Natural killer cell (primary cell): Measurements from ENCODE around the gene GRID1. TPM values are rescaled to one million over a fixed set of nuclear protein-coding genes. Genes with fewer than 3 reads are reported as not detected.

Experiments
- ATAC-seq, 3 donors: fragments of 150-1000 bp in 2 of 3; fragments of 200-7000 bp in 1 of 3; cut with Tn5 transposase; 1 replicate in 1 of 3; 2 replicates in 2 of 3; pipeline ENCODE4 v1.10.0; 2021; ENCODE audit warnings: mild to moderate bottlenecking in 2 of 3, moderate library complexity in 2 of 3
- DNase-seq, 2 donors: peaks; one replicate each; pipeline versions ENCODE4 v3.0.0 to v3.0.0-alpha.2; 2013 to 2021; ENCODE audit warnings: mixed read lengths in 1 of 2
- H3K27ac ChIP-seq: one replicate; pipeline ENCODE4 v1.5.1; 2013; ENCODE audit warnings: mild to moderate bottlenecking, low read length
- H3K27me3 ChIP-seq: one replicate; pipeline ENCODE4 v1.6.1; 2013; ENCODE audit warnings: low read length; ENCODE audit not compliant: control insufficient read depth, insufficient read depth
- H3K36me3 ChIP-seq: one replicate; pipeline ENCODE4 v1.6.1; 2013; ENCODE audit warnings: low read length; ENCODE audit not compliant: control insufficient read depth, insufficient read depth
- H3K4me1 ChIP-seq: one replicate; pipeline ENCODE4 v1.6.1; 2013; ENCODE audit warnings: low read length; ENCODE audit not compliant: control insufficient read depth, insufficient read depth
- H3K4me3 ChIP-seq: one replicate; pipeline ENCODE4 v1.5.1; 2013; ENCODE audit warnings: low read length
- H3K9me3 ChIP-seq: one replicate; pipeline ENCODE4 v1.6.1; 2013; ENCODE audit warnings: low read length; ENCODE audit not compliant: control insufficient read depth, insufficient read depth
- H3K27ac Mint-ChIP-seq, 2 donors: one replicate each; pipeline ENCODE4 v1.8.0; 2022; ENCODE audit warnings: mild to moderate bottlenecking in 2 of 2, mixed read lengths in 2 of 2, moderate library complexity in 1 of 2
- H3K27me3 Mint-ChIP-seq, 2 donors: one replicate each; pipeline ENCODE4 v1.8.0; 2022; ENCODE audit warnings: low read depth in 2 of 2, mixed read lengths in 2 of 2
- H3K36me3 Mint-ChIP-seq: one replicate; pipeline ENCODE4 v1.8.0; 2022; ENCODE audit warnings: mixed read lengths
- H3K4me1 Mint-ChIP-seq, 2 donors: one replicate each; pipeline ENCODE4 v1.8.0; 2022; ENCODE audit warnings: mixed read lengths in 2 of 2
- H3K4me3 Mint-ChIP-seq: one replicate; pipeline ENCODE4 v1.8.0; 2022; ENCODE audit warnings: mild to moderate bottlenecking, moderate library complexity, mixed read lengths
- H3K9me3 Mint-ChIP-seq, 2 donors: one replicate each; pipeline ENCODE4 v1.8.0; 2022; ENCODE audit warnings: mixed read lengths in 2 of 2
- CTCF ChIP-seq: fragments of 200-600 bp; IDR thresholded peaks from one replicate; pipeline ENCODE4 v1.8.0; 2022; ENCODE audit warnings: antibody characterized with exemption
- WGBS: methylation state at CpG from one replicate; pipeline ENCODE4 v1.1.7; 2013; ENCODE audit warnings: missing lambda C conversion rate; ENCODE audit not compliant: insufficient coverage; 5-methylcytosine and 5-hydroxymethylcytosine counted together
- intact Hi-C: fragments of 100-400 bp; cut with micrococcal nuclease; formaldehyde crosslinking; loops from one replicate; pipeline ENCODE4 v1.14.2; 2022
- total RNA-seq, 4 donors: library from RNA; stranded (reverse); fragments of 120-200 nt in 1 of 4; gene quantifications; one replicate each; pipeline versions ENCODE4 v1.2.3 to v1.2.4, GENCODE V29; 2013 to 2022

Gene GRID1
- total RNA-seq, 3 donors from 2014 or later (not counting 1 experiment from before 2014, with no cell fraction given): not detected

- ATAC-seq (no peak), DNase-seq (no peak)
- Mint-ChIP-seq H3K36me3 (no peaks in the 10 kb centered on the region), H3K9me3 (no peaks in the 10 kb centered on the region), H3K4me3 (no peak overlapping the region), H3K27ac (no peak overlapping the region), H3K4me1 (no peaks in the 10 kb centered on the region), H3K27me3 (peaks cover 0 to 7% of the 10 kb centered on the region in 2 donors)
- intact Hi-C loops: no loop called here
- H3K27me3 ChIP-seq: no peaks in the 10 kb centered on the region
- H3K4me3 ChIP-seq: no peak overlapping the region
- no peaks in the 10 kb centered on the region for H3K4me1 ChIP-seq
- no peaks in the 10 kb centered on the region for H3K9me3 ChIP-seq
- 91% methylated on average over 3 of the region's 3 CpGs for WGBS
- no peak overlapping the region for H3K27ac ChIP-seq
- no peaks in the 10 kb centered on the region for H3K36me3 ChIP-seq
- no peak for TF ChIP-seq CTCF
These were observed 745.8 kb downstream of the GRID1 start for GRCh38 chr10:85620807-85621206.

- DNase-seq (no peak), ATAC-seq (no peak)
- Histone ChIP-seq H3K27ac (no peak overlapping the region), H3K4me1 (peaks cover 3% of the 10 kb centered on the region), H3K4me3 (no peak overlapping the region), H3K9me3 (no peaks in the 10 kb centered on the region), H3K27me3 (no peaks in the 10 kb centered on the region), H3K36me3 (no peaks in the 10 kb centered on the region)
- peaks cover 0 to 7% of the 10 kb centered on the region in 2 donors for H3K27me3 Mint-ChIP-seq
- no peak overlapping the region for H3K4me3 Mint-ChIP-seq
- H3K9me3 Mint-ChIP-seq: no peaks in the 10 kb centered on the region
- 92% methylated on average over 9 of the region's 9 CpGs for WGBS
- TF ChIP-seq CTCF: no peak
- H3K4me1 Mint-ChIP-seq: peaks cover 0 to under 1% of the 10 kb centered on the region in 2 donors
- intact Hi-C loops: no loop called here
- H3K27ac Mint-ChIP-seq: no peak overlapping the region
- no peaks in the 10 kb centered on the region for H3K36me3 Mint-ChIP-seq
These were observed 746.8 kb downstream of the GRID1 start for GRCh38 chr10:85619832-85620231.

GRCh38 chr10:85618841-85619240 lies 747.8 kb downstream of the GRID1 start:
- H3K4me3 Mint-ChIP-seq: no peak overlapping the region
- intact Hi-C loops: no loop called here
- ATAC-seq (no peak), DNase-seq (no peak)
- H3K9me3 ChIP-seq: no peaks in the 10 kb centered on the region
- no peak overlapping the region for H3K27ac ChIP-seq
- H3K27ac Mint-ChIP-seq: no peak overlapping the region
- H3K27me3 ChIP-seq: no peaks in the 10 kb centered on the region
- H3K27me3 Mint-ChIP-seq: peaks cover 0 to 7% of the 10 kb centered on the region in 2 donors
- no peaks in the 10 kb centered on the region for H3K9me3 Mint-ChIP-seq
- H3K4me1 Mint-ChIP-seq: peaks cover 0 to 11% of the 10 kb centered on the region in 2 donors
- H3K4me3 ChIP-seq: no peak overlapping the region
- 83% methylated on average over 3 of the region's 3 CpGs for WGBS
- H3K36me3 Mint-ChIP-seq: no peaks in the 10 kb centered on the region
- no peaks in the 10 kb centered on the region for H3K36me3 ChIP-seq
- H3K4me1 ChIP-seq: peaks cover 8% of the 10 kb centered on the region
- no peak for TF ChIP-seq CTCF
